HEK293T (cell line): Measurements from ENCODE around the gene SLC6A2.

Experiments used
- CTCF ChIA-PET: fragments of 350-600 bp; formaldehyde crosslinking; extraction: SDS; loops from one replicate; lab custom pipeline; 2021; ENCODE audit warnings: antibody characterized with exemption, inconsistent platforms; lab: Yijun Ruan, JAX
- POLR2A ChIA-PET: fragments of 350-600 bp; formaldehyde crosslinking; extraction: SDS; loops from one replicate; lab custom pipeline; 2020; ENCODE audit warnings: antibody characterized with exemption, inconsistent platforms; lab: Yijun Ruan, JAX
- DNase-seq: peaks from one replicate; pipeline ENCODE4 v3.0.0; 2012; ENCODE audit warnings: mixed read lengths; ENCODE audit errors: extremely low spot score
- ARNT ChIP-seq: fragments of 450-650 bp; IDR thresholded peaks from 2 replicates; pipeline ENCODE4 v1.6.1; 2017; ENCODE audit warnings: mild to moderate bottlenecking
- BHLHE40 ChIP-seq: fragments of 450-650 bp; IDR thresholded peaks from 2 replicates; pipeline ENCODE4 v1.6.1; 2016; ENCODE audit warnings: mild to moderate bottlenecking, moderate library complexity, borderline replicate concordance
- CTBP1 ChIP-seq: fragments of 450-650 bp; IDR thresholded peaks from 2 replicates; pipeline ENCODE4 v1.6.1; 2016; ENCODE audit warnings: borderline replicate concordance
- ELF4 ChIP-seq: fragments of 450-650 bp; IDR thresholded peaks from 2 replicates; pipeline ENCODE4 v1.6.1; 2017; ENCODE audit warnings: antibody characterized with exemption
- FOXA1 ChIP-seq: fragments of 450-650 bp; IDR thresholded peaks from 2 replicates; pipeline ENCODE4 v1.6.1; 2016; ENCODE audit warnings: mild to moderate bottlenecking
- FOXK2 ChIP-seq: fragments of 450-650 bp; IDR thresholded peaks from 2 replicates; pipeline ENCODE4 v1.6.1; 2016; ENCODE audit warnings: mild to moderate bottlenecking
- FOXM1 ChIP-seq: fragments of 450-650 bp; IDR thresholded peaks from 2 replicates; pipeline ENCODE4 v1.6.1; 2017; ENCODE audit warnings: mild to moderate bottlenecking, borderline replicate concordance
- HDGF ChIP-seq: fragments of 450-650 bp; IDR thresholded peaks from 2 replicates; pipeline ENCODE4 v1.6.1; 2017; ENCODE audit warnings: antibody characterized with exemption, borderline replicate concordance
- L3MBTL2 ChIP-seq: fragments of 450-650 bp; conservative IDR thresholded peaks from 2 replicates; pipeline ENCODE4 v1.6.1; 2016; ENCODE audit warnings: mild to moderate bottlenecking
- LEF1 ChIP-seq: fragments of 450-650 bp; IDR thresholded peaks from 2 replicates; pipeline ENCODE4 v1.6.1; 2017; ENCODE audit warnings: mild to moderate bottlenecking, borderline replicate concordance
- NFRKB ChIP-seq: fragments of 450-650 bp; IDR thresholded peaks from 2 replicates; pipeline ENCODE4 v1.6.1; 2016; ENCODE audit warnings: mild to moderate bottlenecking, moderate library complexity
- PKNOX1 ChIP-seq: fragments of 450-650 bp; IDR thresholded peaks from 2 replicates; pipeline ENCODE4 v1.6.1; 2016
- SP1 ChIP-seq: fragments of 450-650 bp; IDR thresholded peaks from 2 replicates; pipeline ENCODE4 v1.6.1; 2017
- SUZ12 ChIP-seq: fragments of 450-650 bp; IDR thresholded peaks from 2 replicates; pipeline ENCODE4 v1.6.1; 2016; ENCODE audit warnings: mild to moderate bottlenecking
- TARDBP ChIP-seq: fragments of 450-650 bp; IDR thresholded peaks from 2 replicates; pipeline ENCODE4 v1.6.1; 2016
- ZNF384 ChIP-seq: fragments of 450-650 bp; IDR thresholded peaks from 2 replicates; pipeline ENCODE4 v1.6.1; 2016

SLC6A2 gene

GRCh38 chr16:55701442-55702319, 45.9 kb downstream of the SLC6A2 start:
- ChIA-PET CTCF (interaction anchor here (0.5 to 5.5 kb wide), 6 partner anchors 14 to 236 kb away, joined by 3 to 47 read pairs (median 4); no protein-coding TSS in a partner anchor), POLR2A (no interaction called here)
- no peak for TF ChIP-seq HDGF
- no peak for TF ChIP-seq TARDBP
- TF ChIP-seq FOXA1: no peak
- no peak for TF ChIP-seq ZNF384
- no peak for TF ChIP-seq L3MBTL2
- TF ChIP-seq FOXM1: no peak
- TF ChIP-seq FOXK2: no peak
- no peak for TF ChIP-seq ARNT
- DNase-seq: peak; percentile 67

- POLR2A ChIA-PET: no interaction called here
- peak; percentile 42 for DNase-seq
- TF ChIP-seq PKNOX1: no peak
- no peak for TF ChIP-seq FOXA1
- no peak for TF ChIP-seq CTBP1
- TF ChIP-seq SP1: no peak
- TF ChIP-seq ZNF384: no peak
- TF ChIP-seq NFRKB: no peak
- no peak for TF ChIP-seq L3MBTL2
- no peak for TF ChIP-seq TARDBP
- no peak for TF ChIP-seq ELF4
- no peak for TF ChIP-seq FOXK2
- TF ChIP-seq ARNT: no peak
- no peak for TF ChIP-seq BHLHE40
- TF ChIP-seq HDGF: no peak
- TF ChIP-seq SUZ12: no peak
- no peak for TF ChIP-seq FOXM1
- no peak for TF ChIP-seq LEF1
- CTCF ChIA-PET: interaction anchor here (0.6 to 5.5 kb wide), 3 partner anchors 224 to 612 kb away, joined by 3 to 47 read pairs (median 4); no protein-coding TSS in a partner anchor
These were observed 47.5 kb downstream of the SLC6A2 start for GRCh38 chr16:55703003-55704001.

- POLR2A ChIA-PET: no interaction called here
- CTCF ChIA-PET: interaction anchor here (2.5 kb wide), 1 partner anchor 242 kb away, joined by 15 read pairs; no protein-coding TSS in a partner anchor
- DNase-seq: no peak
- TF ChIP-seq ARNT (no peak), SP1 (no peak), TARDBP (no peak), ZNF384 (no peak), LEF1 (no peak), CTBP1 (no peak), BHLHE40 (no peak), FOXA1 (no peak), PKNOX1 (no peak), FOXK2 (no peak)
These were observed 51.1 kb downstream of the SLC6A2 start for GRCh38 chr16:55706739-55707384.

- ChIA-PET CTCF (interaction anchor here (0.7 to 0.9 kb wide), 2 partner anchors 132 to 245 kb away, joined by 3 to 5 read pairs; no protein-coding TSS in a partner anchor), POLR2A (no interaction called here)
- no peak for DNase-seq
- no peak for TF ChIP-seq ELF4
- no peak for TF ChIP-seq PKNOX1
These were observed 54.0 kb downstream of the SLC6A2 start for GRCh38 chr16:55709801-55710200.

- TF ChIP-seq PKNOX1 (no peak), NFRKB (no peak), HDGF (no peak), SUZ12 (no peak), ELF4 (no peak), SP1 (no peak), BHLHE40 (no peak), LEF1 (no peak), ZNF384 (no peak), L3MBTL2 (no peak), FOXA1 (no peak), TARDBP (no peak), FOXM1 (no peak), ARNT (no peak), CTBP1 (no peak), FOXK2 (no peak)
- ChIA-PET CTCF (no interaction called here), POLR2A (no interaction called here)
- no peak for DNase-seq
These were observed 54.7 kb downstream of the SLC6A2 start for GRCh38 chr16:55710466-55710865.
